NCI-H1436 (cell line): ENCODE measurements around the gene TUBA3C.
"Not testable (repeated sequence)": the region's sequence is repeated elsewhere in the genome, so short reads cannot be mapped to it uniquely, and the experiment has no call there.

Source experiments
- DNase-seq: peaks from one replicate; lab custom pipeline; 2025; lab: John Stamatoyannopoulos, UW

Gene TUBA3C

DNA sequence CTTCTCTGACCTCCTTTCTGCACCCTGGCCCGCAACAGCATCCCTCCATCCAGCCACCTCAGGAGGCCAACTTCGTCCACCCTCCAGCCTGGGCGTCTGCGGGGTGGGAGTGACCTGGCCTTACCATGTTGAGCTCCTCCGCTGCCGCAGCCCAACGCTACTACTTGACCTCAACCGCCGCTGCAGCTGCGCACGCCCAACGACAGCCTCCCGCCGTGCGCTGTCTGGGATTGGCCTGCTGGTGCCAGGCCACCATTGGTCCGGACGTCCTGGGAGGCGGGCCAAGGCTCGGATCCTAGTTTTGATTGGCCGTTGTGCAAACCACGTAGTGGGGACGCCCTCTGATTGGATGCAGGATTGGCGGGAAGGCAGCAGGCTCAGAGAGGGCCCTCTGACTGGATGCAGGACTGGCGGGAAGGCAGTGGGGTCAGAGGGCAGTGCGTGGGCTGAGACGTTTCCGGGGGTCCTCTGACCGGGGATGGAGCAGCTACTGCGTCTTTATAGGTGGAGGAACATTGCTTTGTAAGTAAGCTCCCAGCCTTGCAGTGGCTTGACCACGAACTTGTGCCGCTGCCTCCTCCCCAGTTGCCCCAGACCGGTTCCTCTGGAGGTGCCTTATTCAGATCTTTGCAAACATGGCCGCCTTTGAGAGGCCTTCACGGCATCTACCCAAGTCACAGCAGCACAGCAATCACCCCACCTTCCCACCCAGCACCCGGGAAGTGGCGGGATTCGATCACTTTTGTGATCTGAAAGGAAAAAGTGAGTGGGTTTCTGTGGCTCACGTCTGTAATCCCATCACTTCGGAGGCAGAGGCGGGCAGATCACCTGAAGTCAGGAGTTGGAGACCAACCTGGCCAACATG, at the start of gene TUBA3C:
TUBA3C (minus strand) TSS at position 204 of the 865 bp plus-strand sequence; CDS start at position 127, 77 bp downstream.
- DNase-seq, result no peak

GRCh38 chr13:19207413-19207812, 25.8 kb upstream of the TUBA3C start:
- DNase-seq, result not testable (repeated sequence)

DNA sequence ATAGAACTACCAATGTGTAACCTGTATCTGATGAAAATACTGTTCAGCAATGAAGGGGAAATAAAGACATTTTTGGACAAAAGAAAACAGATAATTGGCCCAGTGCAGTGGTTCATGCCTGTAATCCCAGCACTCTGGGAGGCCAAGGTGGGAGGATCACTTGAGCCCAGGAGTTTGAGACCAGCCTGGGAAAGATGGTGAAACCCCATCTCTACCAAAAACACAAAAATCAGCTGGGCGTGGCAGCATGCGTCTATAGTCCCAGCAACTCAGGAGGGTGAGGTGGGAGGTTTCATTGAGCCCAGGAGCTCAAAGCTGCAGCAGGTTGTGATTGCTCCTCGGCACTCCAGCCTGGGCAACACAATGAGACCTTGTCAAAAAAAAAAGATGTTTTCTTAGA, 11.0 kb upstream of the TUBA3C start:
- not testable (repeated sequence) for DNase-seq

DNA sequence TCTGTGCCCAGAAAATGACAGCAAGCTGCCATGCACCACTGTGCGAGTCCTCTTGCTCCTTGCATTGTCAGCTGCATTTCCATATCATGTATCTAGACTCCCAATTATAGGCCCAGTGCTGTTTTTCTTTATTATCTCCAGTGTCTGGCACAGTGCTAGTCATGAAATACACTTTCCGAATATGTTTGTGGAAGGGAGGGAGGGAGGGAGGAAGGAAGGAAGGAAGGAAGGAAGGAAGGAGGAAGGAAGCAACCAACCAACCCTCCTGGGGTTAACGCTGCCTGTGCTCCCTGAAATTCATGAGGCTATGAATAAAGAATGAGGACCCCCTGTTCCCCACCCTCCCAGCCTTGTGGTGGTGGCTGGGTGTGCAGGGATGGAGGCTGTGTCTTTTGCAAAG, 8.3 kb upstream of the TUBA3C start:
- DNase-seq, result not testable (repeated sequence)

DNA sequence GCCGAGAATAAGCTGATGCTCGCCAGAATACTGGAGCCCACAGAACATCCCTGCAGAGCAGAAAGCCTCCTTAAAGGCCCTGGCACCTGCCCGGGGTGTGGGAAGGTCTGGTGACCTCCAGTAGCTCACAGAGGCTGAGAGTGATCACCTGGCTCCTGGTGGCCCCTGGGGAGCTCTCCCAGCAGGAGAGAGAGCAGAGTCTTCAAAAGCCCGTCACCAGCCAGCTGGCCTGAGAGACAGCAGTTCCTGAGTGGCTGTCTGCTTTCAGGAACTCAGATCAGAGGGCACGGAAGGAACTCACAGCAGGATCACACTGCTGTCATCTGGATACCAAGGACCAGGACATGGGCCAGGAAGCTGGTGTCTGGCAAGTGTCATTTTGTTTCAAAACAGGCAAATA, 7.7 kb upstream of the TUBA3C start:
- DNase-seq, result not testable (repeated sequence)

DNA sequence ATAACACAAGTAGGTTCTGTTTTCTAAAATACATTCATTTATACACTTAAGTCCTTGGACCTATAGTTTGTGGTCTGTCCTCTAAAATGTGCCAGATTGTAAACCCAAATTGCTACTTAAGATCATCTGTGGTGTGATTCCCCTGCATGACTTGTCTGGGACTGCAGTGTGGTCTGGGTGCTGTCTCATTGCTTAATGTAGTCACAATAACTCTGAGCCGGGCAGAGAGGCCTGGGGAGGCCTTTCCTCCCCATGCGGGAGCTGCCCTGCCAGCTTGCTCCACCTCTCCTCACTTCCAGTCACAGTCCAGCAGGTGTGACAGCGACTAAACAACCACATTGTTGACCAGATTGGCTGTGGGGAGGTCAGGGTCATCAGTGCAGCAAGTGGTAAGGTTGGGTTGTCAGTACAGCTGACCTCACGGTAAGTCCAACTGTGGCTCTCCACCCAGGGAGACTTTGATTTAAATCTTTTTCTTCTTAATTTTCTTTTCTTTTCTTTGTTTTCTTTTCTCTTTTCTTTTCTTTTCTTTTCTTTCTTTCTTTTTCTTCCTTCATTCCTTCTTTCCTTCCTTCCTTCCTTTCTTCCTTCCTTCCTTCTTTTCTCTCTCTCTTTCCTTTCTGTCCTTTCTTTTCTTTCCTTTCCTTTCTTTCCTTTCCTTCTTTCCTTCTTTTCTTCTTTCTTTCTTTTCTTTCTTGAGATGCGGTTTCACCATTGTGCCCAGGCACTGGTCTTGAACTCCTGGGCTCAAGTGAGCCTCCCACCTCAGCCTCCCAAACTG, 4.4 kb upstream of the TUBA3C start:
- no peak for DNase-seq

DNA sequence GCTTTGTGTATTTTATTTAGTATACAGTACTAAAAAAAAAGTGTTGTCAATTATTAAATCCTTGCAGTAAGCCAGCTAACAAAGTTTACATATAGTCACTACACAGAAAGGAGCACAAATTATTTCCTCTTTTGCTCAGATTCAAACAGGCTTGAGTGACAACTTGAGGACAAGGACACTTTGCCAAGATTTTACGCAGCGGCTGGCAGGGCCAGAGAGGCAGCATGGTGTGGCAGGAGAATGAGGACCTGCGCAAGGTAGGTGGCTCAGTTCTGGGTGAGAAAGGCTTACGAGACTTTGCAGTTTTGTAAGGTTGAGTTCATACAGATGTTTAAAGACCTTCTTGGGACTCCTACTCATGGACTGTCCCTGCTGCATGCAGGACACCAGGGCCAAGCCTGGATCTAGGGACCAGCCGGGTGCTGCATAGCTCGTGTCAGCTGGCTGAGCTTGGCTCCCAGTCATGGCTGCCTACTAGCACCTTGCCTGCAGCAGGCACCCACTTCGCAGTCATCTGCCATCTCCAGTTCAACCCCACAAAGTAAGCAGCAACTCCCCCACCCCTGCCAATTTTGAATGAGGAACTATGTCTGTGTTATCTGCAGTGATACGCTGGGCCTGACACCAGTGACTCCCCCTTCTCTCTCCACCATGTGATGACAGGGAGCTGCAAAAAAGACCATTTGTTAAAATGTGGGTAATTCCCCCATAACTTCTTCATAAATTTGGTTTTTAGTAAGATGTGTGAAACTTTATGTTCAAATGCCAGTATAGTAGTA, 3.7 kb upstream of the TUBA3C start:
- DNase-seq, result no peak

- no peak for DNase-seq
These were observed 2.6 kb upstream of the TUBA3C start for GRCh38 chr13:19184176-19184575.

DNA sequence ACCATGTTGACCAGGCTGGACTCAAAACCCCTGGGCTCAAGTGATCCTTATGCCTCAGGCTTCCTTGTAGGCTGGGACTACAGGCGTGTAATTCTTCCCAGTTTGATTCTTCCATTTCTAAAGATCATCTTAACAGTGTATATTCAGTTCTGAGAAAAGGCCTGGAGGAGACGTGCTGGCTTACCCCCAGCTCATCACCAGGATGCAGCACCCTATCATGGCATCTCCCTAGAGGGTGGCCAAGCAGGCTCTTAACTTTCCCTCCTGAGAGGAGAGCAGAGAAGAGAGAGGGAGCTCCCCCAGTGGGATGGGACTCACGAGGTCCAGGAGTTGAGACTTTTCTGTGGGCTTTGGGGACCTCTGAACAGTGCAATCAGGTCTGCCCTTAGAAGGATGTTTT, 2.1 kb upstream of the TUBA3C start:
- DNase-seq, result no peak

DNA sequence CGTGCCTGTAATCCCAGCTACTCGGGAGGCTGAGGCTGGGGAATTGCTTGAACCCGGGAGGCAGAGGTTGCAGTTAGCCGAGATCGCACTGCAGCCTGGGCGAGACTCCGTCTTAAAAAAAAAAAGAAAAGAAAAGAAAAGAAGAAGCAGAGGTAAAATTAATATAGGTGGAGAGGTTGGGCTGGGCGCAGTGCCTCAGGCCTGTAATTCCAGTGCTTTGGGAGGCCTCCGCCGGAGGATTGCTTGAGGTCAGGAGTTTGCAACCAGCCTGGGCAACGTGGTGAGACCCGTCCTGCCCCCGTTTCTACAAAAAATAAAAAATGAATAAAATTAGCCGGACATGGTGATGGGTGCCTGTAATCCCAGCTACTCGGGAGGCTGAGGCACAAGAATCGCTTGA, 912 bp upstream of the TUBA3C start:
- no peak for DNase-seq

- DNase-seq, result no peak
These were observed 503 bp downstream of the TUBA3C start for GRCh38 chr13:19181021-19181620.

DNA sequence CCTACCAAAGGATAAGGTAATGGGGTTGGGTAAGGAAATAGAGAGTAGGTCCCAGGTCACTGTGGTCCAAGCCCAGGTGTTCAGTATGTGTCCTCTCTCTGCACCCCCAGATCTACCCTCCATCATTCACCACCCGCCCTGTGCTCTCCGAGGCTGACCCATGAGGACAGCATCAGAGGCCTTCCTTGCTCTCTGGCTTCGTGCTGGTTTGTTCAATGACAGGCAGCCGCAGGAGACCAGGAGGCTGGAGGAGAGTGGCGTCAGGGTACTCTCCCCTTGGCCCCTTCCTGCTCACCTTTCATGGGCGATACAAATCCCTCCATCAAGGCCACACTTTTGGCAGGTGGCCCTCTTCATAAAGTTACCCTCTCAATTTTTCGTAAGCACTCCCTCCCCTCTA, 1.7 kb downstream of the TUBA3C start:
- no peak for DNase-seq

DNA sequence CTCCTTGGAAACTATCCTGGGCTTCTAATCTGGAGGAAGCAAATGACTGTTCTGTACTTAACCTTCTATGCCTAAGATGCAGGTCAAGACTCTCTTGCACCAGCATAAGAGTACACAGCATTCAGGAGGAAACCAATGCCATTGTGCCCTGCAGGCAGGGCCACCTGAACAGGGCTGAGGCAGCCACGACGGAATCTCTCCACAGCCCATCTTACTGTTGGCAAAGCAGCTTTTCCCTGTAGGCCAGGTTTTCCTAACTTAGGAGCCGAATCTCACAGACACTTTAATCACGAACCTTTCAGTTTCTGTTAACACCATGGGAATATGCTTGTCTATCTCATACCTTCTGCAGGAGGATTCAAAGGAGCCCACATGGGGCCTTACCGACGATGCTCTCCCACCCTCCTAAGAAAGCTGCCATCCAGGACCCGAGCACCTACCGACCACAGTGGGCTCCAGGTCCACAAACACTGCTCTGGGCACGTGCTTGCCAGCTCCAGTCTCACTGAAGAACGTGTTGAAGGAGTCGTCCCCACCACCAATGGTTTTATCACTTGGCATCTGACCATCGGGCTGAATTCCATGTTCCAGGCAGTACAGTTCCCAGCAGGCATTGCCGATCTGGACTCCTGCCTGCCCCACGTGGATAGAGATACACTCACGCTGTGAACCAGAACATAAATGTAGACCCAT, 2.6 kb downstream of the TUBA3C start:
- DNase-seq, result no peak

- not testable (repeated sequence) for DNase-seq
These were observed 4.4 kb downstream of the TUBA3C start for GRCh38 chr13:19176981-19177776.

DNA sequence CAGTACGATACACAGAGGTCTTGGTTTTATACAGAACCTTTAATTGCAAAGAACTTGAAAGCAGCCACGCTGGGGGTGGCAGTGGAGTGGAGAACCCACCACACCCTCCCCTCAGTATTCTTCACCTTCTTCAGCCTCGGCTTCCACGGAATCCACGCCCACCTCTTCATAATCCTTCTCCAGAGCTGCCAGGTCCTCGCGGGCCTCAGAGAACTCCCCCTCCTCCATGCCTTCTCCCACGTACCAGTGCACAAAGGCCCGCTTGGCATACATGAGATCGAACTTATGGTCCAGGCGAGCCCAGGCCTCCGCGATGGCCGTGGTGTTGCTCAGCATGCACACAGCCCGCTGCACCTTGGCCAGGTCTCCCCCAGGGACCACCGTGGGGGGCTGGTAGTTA, 7.9 kb downstream of the TUBA3C start:
- no peak for DNase-seq

- no peak for DNase-seq
These were observed 9.0 kb downstream of the TUBA3C start for GRCh38 chr13:19172647-19173030.

GRCh38 chr13:19172007-19172646, 9.5 kb downstream of the TUBA3C start:
- DNase-seq, result no peak

DNA sequence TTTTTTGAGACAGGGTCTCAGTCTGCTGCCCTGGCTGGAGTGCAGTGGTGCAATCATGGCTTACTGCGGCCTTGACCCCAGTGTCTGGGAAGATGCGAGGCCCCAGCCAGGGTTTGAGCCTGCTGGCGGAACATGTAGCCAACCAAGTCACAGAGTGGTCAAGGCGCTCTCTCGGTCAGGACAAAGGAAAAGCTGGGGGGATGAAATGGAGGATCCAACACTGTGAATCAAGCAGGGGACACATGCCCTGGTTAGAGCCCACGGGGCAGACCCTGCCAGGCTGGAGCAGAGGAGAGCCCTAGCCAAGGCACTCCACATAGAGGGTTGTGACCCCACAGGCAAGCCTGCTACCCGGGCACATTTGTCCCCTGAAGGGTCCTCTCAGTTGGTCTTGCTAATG, 10.1 kb downstream of the TUBA3C start:
- DNase-seq, result no peak

- no peak for DNase-seq
These were observed 11.6 kb downstream of the TUBA3C start for GRCh38 chr13:19169991-19170390.

DNA sequence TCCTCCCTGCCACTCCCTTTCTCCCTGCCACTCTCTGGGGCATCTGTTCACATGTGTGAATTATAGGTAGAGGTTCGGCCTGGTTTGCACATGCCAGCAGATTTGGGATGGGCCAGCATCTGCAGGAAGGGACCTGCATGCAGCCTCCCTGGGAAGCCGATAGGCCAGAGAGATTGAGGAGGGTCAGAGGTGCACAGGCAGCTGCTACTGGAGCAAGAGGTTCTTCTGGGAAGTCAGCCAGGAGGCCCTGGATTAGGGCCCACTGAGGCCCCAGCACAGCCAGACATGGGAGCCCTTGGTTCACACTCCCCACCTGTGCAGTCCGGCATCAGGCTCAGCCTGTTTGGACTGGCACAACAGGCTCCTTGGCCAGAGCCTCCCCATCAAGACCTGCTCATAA, 12.1 kb downstream of the TUBA3C start:
- no peak for DNase-seq
